Panc1 (cell line): Measurements from ENCODE around the gene MRPS34. TPM values are rescaled to one million over a fixed set of nuclear protein-coding genes. Genes with fewer than 3 reads are reported as not detected.
A peak's percentile ranks its signal among the peaks of the same experiment; 100 is the strongest.

ENCODE experiments used
- ATAC-seq: fragments of 200-7000 bp; cut with Tn5 transposase; 2 replicates; pipeline ENCODE4 v1.9.1; 2020; ENCODE audit warnings: mild to moderate bottlenecking, moderate library complexity
- BruUV-seq: library from RNA; stranded (reverse); fragments of 400-500 nt; replicated peaks from 2 replicates; lab custom pipeline; 2021; lab: Mats Ljungman, UMichigan
- CTCF ChIA-PET: fragments of 300-600 bp; sonication (Branson Sonifier 250); formaldehyde crosslinking; loops from one replicate; lab custom pipeline; 2022; ENCODE audit warnings: antibody characterized with exemption; lab: Charles Lee
- POLR2A ChIA-PET: fragments of 300-600 bp; sonication (Branson Sonifier 250); formaldehyde crosslinking; loops from one replicate; lab custom pipeline; 2022; ENCODE audit warnings: antibody characterized with exemption; lab: Charles Lee
- DNase-seq: peaks from one replicate; pipeline ENCODE4 v3.0.0-alpha.2; 2010; ENCODE audit warnings: low read depth, low spot score
- H3K27ac ChIP-seq: 2 replicates; pipeline ENCODE4 v1.5.1; 2011; ENCODE audit warnings: mild to moderate bottlenecking, low read length, inconsistent platforms
- H3K27me3 ChIP-seq: fragments of 200-500 bp; sonication (Bioruptor generic); 2 replicates; pipeline ENCODE4 v1.6.0; 2014; ENCODE audit warnings: low read length, inconsistent platforms; ENCODE audit not compliant: control insufficient read depth, insufficient read depth
- H3K36me3 ChIP-seq: fragments of 200-500 bp; sonication (Bioruptor generic); 2 replicates; pipeline ENCODE4 v1.5.1; 2014; ENCODE audit warnings: inconsistent platforms, mild to moderate bottlenecking, low read length, moderate library complexity; ENCODE audit not compliant: control insufficient read depth, insufficient read depth
- H3K4me1 ChIP-seq: 2 replicates; pipeline ENCODE4 v1.5.1; 2011; ENCODE audit warnings: inconsistent platforms, mild to moderate bottlenecking, low read length, moderate library complexity; ENCODE audit not compliant: control insufficient read depth, insufficient read depth
- H3K4me3 ChIP-seq, 2 experiments: 2 replicates each; pipeline ENCODE4 v1.5.1; 2011 to 2012; ENCODE audit warnings: low read depth in 2 of 2, low read length in 2 of 2, mild to moderate bottlenecking in 2 of 2, inconsistent platforms in 1 of 2, moderate library complexity in 1 of 2
- H3K9me3 ChIP-seq: fragments of 200-500 bp; sonication (Bioruptor generic); 2 replicates; pipeline ENCODE4 v1.5.1; 2014; ENCODE audit warnings: low read depth, mild to moderate bottlenecking, inconsistent platforms, low read length, moderate library complexity; ENCODE audit not compliant: control insufficient read depth, insufficient read depth
- POLR2AphosphoS5 ChIP-seq: IDR thresholded peaks from 2 replicates; pipeline ENCODE4 v1.6.1; 2012; ENCODE audit warnings: mild to moderate bottlenecking, low read depth, low read length, moderate library complexity
- SIN3A ChIP-seq: IDR thresholded peaks from 2 replicates; pipeline ENCODE4 v1.6.1; 2012; ENCODE audit warnings: low read depth, mild to moderate bottlenecking, low read length, moderate library complexity, borderline replicate concordance; ENCODE audit not compliant: insufficient read depth
- TCF7L2 ChIP-seq: IDR thresholded peaks from 2 replicates; pipeline ENCODE4 v1.6.1; 2011; ENCODE audit warnings: mild to moderate bottlenecking, low read depth, low read length, inconsistent platforms
- in situ Hi-C: cut with HindIII; loops from 2 replicates; pipeline ENCODE4 v1.10.0; 2016; ENCODE audit warnings: low sequenced_read_pairs, low pct_unique_long_range_greater_than_20kb
- intact Hi-C: fragments of 100-400 bp; cut with micrococcal nuclease; formaldehyde crosslinking; loops from one replicate; pipeline ENCODE4 v1.10.0; 2022; ENCODE audit not compliant: unreplicated experiment
- microRNA-seq: library from miRNA; unstranded; fragments of <30 nt; microRNA quantifications from one replicate; pipeline ENCODE4 v1.1.0, GENCODE V29; 2020; ENCODE audit not compliant: unreplicated experiment
- total RNA-seq: library from RNA; stranded (reverse); gene quantifications from one replicate; pipeline ENCODE4 v1.2.1, GENCODE V29; 2021; ENCODE audit not compliant: unreplicated experiment
- TF ChIP-seq, protein P1 (sequence below), 2 experiments: IDR thresholded peaks; 2 replicates each; pipeline ENCODE4 v1.6.1; 2011 to 2012; ENCODE audit warnings: low read depth in 2 of 2, control low read depth in 1 of 2, low read length in 1 of 2, mild to moderate bottlenecking in 1 of 2, moderate library complexity in 1 of 2; ENCODE audit not compliant: insufficient read depth in 1 of 2
- TF ChIP-seq, protein P2 (sequence below): fragments of 450-650 bp; IDR thresholded peaks from 2 replicates; pipeline ENCODE4 v1.5.1; 2017; ENCODE audit warnings: mild to moderate bottlenecking

The MRPS34 gene
- total RNA-seq, 1 experiment from 2014 or later: 187 TPM

DNA sequence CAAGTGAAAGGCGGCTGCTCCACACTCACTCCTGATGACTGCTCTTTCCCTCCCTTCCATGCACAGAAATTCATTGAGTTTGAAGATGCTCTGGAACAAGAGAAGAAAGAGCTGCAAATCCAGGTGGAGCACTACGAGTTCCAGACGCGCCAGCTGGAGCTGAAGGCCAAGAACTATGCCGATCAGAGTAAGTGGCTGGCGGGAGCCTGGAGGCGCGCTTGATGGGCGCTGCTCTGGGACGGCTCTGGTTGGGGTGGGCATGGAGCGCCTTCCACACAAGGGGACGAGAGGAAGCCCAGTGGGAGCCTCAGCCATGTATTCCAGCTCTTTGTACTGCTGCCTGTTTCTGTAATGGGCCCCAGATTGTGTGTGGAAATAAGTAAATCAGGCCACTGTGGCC lies 48.4 kb downstream of the MRPS34 start:
- Histone ChIP-seq H3K27me3 (no peaks in the 10 kb centered on the region), H3K36me3 (no peaks in the 10 kb centered on the region), H3K4me1 (peaks cover 42% of the 10 kb centered on the region), H3K9me3 (no peaks in the 10 kb centered on the region), H3K4me3 (no peak overlapping the region), H3K27ac (peak overlapping the region; percentile 91)
- ChIA-PET POLR2A (no interaction called here), CTCF (interaction anchor here (0.6 to 0.8 kb wide), 2 partner anchors 13 to 26 kb away, joined by 3 to 6 read pairs; no protein-coding TSS in a partner anchor)
- no peak for TF ChIP-seq POLR2AphosphoS5
- TF ChIP-seq SIN3A: no peak
- TF ChIP-seq, protein P1, sequence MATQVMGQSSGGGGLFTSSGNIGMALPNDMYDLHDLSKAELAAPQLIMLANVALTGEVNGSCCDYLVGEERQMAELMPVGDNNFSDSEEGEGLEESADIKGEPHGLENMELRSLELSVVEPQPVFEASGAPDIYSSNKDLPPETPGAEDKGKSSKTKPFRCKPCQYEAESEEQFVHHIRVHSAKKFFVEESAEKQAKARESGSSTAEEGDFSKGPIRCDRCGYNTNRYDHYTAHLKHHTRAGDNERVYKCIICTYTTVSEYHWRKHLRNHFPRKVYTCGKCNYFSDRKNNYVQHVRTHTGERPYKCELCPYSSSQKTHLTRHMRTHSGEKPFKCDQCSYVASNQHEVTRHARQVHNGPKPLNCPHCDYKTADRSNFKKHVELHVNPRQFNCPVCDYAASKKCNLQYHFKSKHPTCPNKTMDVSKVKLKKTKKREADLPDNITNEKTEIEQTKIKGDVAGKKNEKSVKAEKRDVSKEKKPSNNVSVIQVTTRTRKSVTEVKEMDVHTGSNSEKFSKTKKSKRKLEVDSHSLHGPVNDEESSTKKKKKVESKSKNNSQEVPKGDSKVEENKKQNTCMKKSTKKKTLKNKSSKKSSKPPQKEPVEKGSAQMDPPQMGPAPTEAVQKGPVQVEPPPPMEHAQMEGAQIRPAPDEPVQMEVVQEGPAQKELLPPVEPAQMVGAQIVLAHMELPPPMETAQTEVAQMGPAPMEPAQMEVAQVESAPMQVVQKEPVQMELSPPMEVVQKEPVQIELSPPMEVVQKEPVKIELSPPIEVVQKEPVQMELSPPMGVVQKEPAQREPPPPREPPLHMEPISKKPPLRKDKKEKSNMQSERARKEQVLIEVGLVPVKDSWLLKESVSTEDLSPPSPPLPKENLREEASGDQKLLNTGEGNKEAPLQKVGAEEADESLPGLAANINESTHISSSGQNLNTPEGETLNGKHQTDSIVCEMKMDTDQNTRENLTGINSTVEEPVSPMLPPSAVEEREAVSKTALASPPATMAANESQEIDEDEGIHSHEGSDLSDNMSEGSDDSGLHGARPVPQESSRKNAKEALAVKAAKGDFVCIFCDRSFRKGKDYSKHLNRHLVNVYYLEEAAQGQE (IDR thresholded peaks at IDR 0.05; ENCODE audit: insufficient read depth in 1 of 2, low read depth in 2 of 2, low read length in 1 of 2): no peak
- no peak for TF ChIP-seq TCF7L2
- TF ChIP-seq, protein P2, sequence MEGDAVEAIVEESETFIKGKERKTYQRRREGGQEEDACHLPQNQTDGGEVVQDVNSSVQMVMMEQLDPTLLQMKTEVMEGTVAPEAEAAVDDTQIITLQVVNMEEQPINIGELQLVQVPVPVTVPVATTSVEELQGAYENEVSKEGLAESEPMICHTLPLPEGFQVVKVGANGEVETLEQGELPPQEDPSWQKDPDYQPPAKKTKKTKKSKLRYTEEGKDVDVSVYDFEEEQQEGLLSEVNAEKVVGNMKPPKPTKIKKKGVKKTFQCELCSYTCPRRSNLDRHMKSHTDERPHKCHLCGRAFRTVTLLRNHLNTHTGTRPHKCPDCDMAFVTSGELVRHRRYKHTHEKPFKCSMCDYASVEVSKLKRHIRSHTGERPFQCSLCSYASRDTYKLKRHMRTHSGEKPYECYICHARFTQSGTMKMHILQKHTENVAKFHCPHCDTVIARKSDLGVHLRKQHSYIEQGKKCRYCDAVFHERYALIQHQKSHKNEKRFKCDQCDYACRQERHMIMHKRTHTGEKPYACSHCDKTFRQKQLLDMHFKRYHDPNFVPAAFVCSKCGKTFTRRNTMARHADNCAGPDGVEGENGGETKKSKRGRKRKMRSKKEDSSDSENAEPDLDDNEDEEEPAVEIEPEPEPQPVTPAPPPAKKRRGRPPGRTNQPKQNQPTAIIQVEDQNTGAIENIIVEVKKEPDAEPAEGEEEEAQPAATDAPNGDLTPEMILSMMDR: no peak
- in situ Hi-C loops (no loop called here), intact Hi-C loops (no loop called here)
- no peak for ATAC-seq
- no TSS peak for BruUV-seq
- no peak for DNase-seq

DNA sequence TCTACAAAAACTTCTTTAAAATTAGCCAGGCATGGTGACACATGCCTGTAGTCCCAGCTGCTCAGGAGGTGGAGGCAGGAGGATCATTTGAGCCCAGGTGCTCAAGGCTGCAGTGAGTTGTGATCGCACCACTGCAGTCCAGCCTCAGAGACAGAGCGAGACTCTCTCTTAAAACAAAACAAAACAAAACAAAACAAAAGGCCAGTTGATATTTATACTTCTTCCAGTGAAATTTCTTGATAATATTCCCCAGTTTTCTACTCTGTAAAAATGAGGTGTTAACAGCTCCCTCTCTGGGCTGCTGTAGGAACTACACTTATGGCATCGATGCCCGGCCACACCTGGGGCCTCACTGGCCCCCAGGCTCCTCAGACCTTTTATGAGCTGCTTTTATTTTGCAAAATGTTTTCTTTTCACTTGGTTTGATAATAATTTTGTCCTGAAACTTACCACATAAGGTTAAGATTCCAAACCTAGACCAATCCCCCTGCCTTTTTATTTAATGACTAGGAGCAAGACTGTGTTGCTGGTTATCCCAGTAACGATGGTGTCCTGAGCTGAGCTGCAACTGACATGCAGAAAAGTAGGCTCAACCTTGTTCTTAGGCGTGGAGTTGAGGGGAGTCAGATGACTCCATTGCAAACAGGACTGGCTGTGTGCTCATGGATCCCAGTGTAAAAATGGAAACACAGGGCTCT lies 49.3 kb downstream of the MRPS34 start:
- POLR2A ChIA-PET: interaction anchor here (0.5 to 0.8 kb wide), 3 partner anchors 18 to 21 kb away, joined by 3 to 4 read pairs (median 4); partner anchors contain the start of gene MAPK8IP3

More for the DNA sequence above, 49.3 kb downstream of the MRPS34 start:
- no peak for ATAC-seq
- CTCF ChIA-PET: interaction anchor here (0.7 to 0.8 kb wide), 2 partner anchors 12 to 17 kb away, joined by 3 to 6 read pairs; partner anchors contain the start of gene MAPK8IP3
- H3K27ac ChIP-seq: peak overlapping the region; percentile 91
- H3K4me3 ChIP-seq: no peak overlapping the region
- in situ Hi-C loops (no loop called here), intact Hi-C loops (no loop called here)
- BruUV-seq: no TSS peak
- DNase-seq: no peak
- H3K4me1 ChIP-seq: peaks cover 51% of the 10 kb centered on the region
- H3K36me3 ChIP-seq: no peaks in the 10 kb centered on the region
- TF ChIP-seq, protein P2: peak; percentile 92
- no peak for TF ChIP-seq SIN3A
- H3K27me3 ChIP-seq: no peaks in the 10 kb centered on the region
- H3K9me3 ChIP-seq: no peaks in the 10 kb centered on the region

Small RNA genes lying within 50 kb of the gene (microRNA-seq; reads per million reads assigned to microRNA genes)
- gene MIR3177: 3.8 reads per million, percentile 8 among the genes with 10 or more reads in this experiment

Other genes starting within 250 kb of the MRPS34 start
- gene TMEM204, start 239.5 kb downstream of the MRPS34 start, total RNA-seq: 0.13 TPM
- 25.5 TPM for gene IFT140, start 161.1 kb downstream of the MRPS34 start, total RNA-seq
- gene CRAMP1, start 160.8 kb downstream of the MRPS34 start, total RNA-seq: 28.8 TPM
- gene JPT2, start 94.9 kb downstream of the MRPS34 start, total RNA-seq: 200 TPM
- gene MAPK8IP3, start 66.9 kb downstream of the MRPS34 start, total RNA-seq: 108 TPM
- 117 TPM for gene NME3, start 1.6 kb downstream of the MRPS34 start, total RNA-seq
- gene EME2, start 324 bp downstream of the MRPS34 start, total RNA-seq: 53.4 TPM
- gene SPSB3, start 9.4 kb upstream of the MRPS34 start, total RNA-seq: 23.0 TPM
- gene NUBP2, start 9.8 kb upstream of the MRPS34 start, total RNA-seq: 85.8 TPM
- gene IGFALS, start 20.6 kb upstream of the MRPS34 start, total RNA-seq: 0.10 TPM
- 58.9 TPM for gene HAGH, start 53.7 kb upstream of the MRPS34 start, total RNA-seq
- 34.6 TPM for gene FAHD1, start 54.1 kb upstream of the MRPS34 start, total RNA-seq
- gene MEIOB, start 99.0 kb upstream of the MRPS34 start, total RNA-seq: not detected
- gene HS3ST6, start 145.3 kb upstream of the MRPS34 start, total RNA-seq: 3.3 TPM
- gene MSRB1, start 170.1 kb upstream of the MRPS34 start, total RNA-seq: 25.3 TPM
- gene RPL3L, start 181.6 kb upstream of the MRPS34 start, total RNA-seq: 0.26 TPM
- 287 TPM for gene NDUFB10, start 186.4 kb upstream of the MRPS34 start, total RNA-seq
- 2,794 TPM for gene RPS2, start 191.7 kb upstream of the MRPS34 start, total RNA-seq
- not detected for gene RNF151, start 193.7 kb upstream of the MRPS34 start, total RNA-seq
- gene TBL3, start 198.9 kb upstream of the MRPS34 start, total RNA-seq: 42.4 TPM
- 4.0 TPM for gene NOXO1, start 208.3 kb upstream of the MRPS34 start, total RNA-seq
- gene GFER, start 211.1 kb upstream of the MRPS34 start, total RNA-seq: 49.2 TPM
- 15.2 TPM for gene SYNGR3, start 216.8 kb upstream of the MRPS34 start, total RNA-seq
- 85.7 TPM for gene ZNF598, start 236.7 kb upstream of the MRPS34 start, total RNA-seq
- 15.3 TPM for gene NPW, start 246.7 kb upstream of the MRPS34 start, total RNA-seq